GM06990 (cell line): ENCODE measurements around the gene BBS12.

Experiments
- DNase-seq: peaks from one replicate; pipeline ENCODE4 v3.0.0-alpha.2; 2011; ENCODE audit not compliant: insufficient read length; ENCODE audit errors: extremely low read depth
- H3K27me3 ChIP-seq: replicated peaks from 2 replicates; pipeline ENCODE4 v1.6.0; 2011; ENCODE audit warnings: low read length; ENCODE audit not compliant: control insufficient read depth, insufficient read depth
- H3K36me3 ChIP-seq: 2 replicates; pipeline ENCODE4 v1.5.1; 2011; ENCODE audit warnings: low read length; ENCODE audit not compliant: control insufficient read depth, insufficient read depth
- H3K4me3 ChIP-seq: replicated peaks from 2 replicates; pipeline ENCODE4 v1.5.1; 2011; ENCODE audit warnings: low read depth, mild to moderate bottlenecking, control low read depth, low read length
- CTCF ChIP-seq: IDR thresholded peaks from 2 replicates; pipeline ENCODE4 v1.5.1; 2011; ENCODE audit warnings: low read length, control low read depth, mild to moderate bottlenecking, inconsistent platforms; ENCODE audit not compliant: insufficient read depth, poor library complexity, severe bottlenecking

The BBS12 gene

GRCh38 chr4:122766353-122766705, 33.8 kb downstream of the BBS12 start:
- DNase-seq = no peak
- Histone ChIP-seq H3K27me3 (no peaks in the 10 kb centered on the region), H3K4me3 (no peak overlapping the region), H3K36me3 (no peaks in the 10 kb centered on the region)
- no peak for TF ChIP-seq CTCF

- TF ChIP-seq CTCF = no peak
Observed at GRCh38 chr4:122766950-122767349, 34.4 kb downstream of the BBS12 start.

GRCh38 chr4:122771724-122772123, 39.2 kb downstream of the BBS12 start:
- Histone ChIP-seq H3K27me3 (no peaks in the 10 kb centered on the region), H3K36me3 (no peaks in the 10 kb centered on the region), H3K4me3 (no peak overlapping the region)
- TF ChIP-seq CTCF = no peak
- DNase-seq = no peak

More at GRCh38 chr4:122766950-122767349, 34.4 kb downstream of the BBS12 start:
- no peak for DNase-seq
- H3K27me3 ChIP-seq = no peaks in the 10 kb centered on the region
- H3K4me3 ChIP-seq = no peak overlapping the region
- H3K36me3 ChIP-seq = no peaks in the 10 kb centered on the region

GRCh38 chr4:122772311-122772710, 39.8 kb downstream of the BBS12 start:
- no peak for TF ChIP-seq CTCF
- Histone ChIP-seq H3K27me3 (no peaks in the 10 kb centered on the region), H3K4me3 (no peak overlapping the region), H3K36me3 (no peaks in the 10 kb centered on the region)
- DNase-seq = no peak

GRCh38 chr4:122772986-122773385, 40.5 kb downstream of the BBS12 start:
- DNase-seq = no peak
- H3K27me3 ChIP-seq = no peaks in the 10 kb centered on the region
- TF ChIP-seq CTCF = no peak
- no peak overlapping the region for H3K4me3 ChIP-seq
- no peaks in the 10 kb centered on the region for H3K36me3 ChIP-seq

- Histone ChIP-seq H3K36me3 (no peaks in the 10 kb centered on the region), H3K27me3 (no peaks in the 10 kb centered on the region), H3K4me3 (no peak overlapping the region)
- no peak for DNase-seq
- TF ChIP-seq CTCF = no peak
Observed at GRCh38 chr4:122775039-122775438, 42.5 kb downstream of the BBS12 start.
